ENCODE data around the gene PIP5KL1.

Gene PIP5KL1

GRCh38 chr9:127968042-127968441 is 37.5 kb upstream of the PIP5KL1 start:
- no peak for DNase-seq

DNA sequence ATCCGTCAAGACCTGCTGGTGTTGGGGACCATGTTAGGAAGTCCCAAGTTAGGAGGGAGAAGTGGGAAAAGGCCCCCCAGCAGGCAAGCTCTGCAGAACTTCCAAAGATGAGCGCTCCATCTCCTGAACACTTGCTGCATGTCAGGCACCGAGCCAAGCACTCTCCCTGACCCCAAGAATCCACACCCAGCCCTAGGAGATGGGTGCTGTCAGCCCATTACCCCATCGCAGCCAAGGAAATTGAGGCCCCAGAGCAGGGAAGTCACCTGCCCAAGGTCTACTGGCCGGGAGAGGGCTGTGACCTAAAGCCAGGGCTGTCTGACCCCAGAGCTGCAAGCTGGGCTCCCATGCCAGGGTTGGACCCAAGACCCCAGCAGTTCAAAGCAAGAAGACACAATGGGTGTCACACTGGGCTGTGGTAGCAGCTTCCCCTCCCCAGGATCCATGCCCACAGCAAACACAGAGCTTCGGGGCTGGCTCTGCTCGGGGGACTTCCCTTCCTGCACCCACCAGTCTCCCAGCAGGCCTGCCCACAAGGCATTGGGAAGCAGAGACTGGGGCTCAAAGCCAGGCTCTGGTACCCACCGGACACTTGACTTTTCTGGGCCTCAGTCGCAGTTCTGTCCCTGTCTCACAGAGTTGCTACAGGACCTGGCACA is 36.7 kb upstream of the PIP5KL1 start:
- no peak for DNase-seq

GRCh38 chr9:127966416-127967150 is 36.0 kb upstream of the PIP5KL1 start:
- DNase-seq, result no peak

DNA sequence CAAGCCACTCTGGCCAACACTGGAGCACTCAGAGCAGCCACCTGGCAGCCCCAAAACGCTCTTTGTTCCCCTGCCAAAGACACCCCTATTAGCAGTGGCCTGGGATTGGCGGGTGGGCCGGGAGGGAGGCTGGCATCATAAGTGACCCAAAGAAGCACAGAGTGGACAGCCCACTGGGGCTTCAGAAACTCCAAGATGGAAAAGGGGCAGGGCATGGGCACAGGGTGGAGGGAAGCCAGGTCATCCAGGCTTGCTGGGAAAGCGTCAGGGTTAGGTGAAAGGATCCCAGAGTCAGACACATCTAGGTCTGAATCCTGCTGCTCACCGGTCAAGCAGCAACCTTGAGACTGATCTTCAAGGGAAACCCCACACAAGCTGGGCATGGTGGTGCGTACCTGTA is 35.4 kb upstream of the PIP5KL1 start:
- DNase-seq, result no peak

DNA sequence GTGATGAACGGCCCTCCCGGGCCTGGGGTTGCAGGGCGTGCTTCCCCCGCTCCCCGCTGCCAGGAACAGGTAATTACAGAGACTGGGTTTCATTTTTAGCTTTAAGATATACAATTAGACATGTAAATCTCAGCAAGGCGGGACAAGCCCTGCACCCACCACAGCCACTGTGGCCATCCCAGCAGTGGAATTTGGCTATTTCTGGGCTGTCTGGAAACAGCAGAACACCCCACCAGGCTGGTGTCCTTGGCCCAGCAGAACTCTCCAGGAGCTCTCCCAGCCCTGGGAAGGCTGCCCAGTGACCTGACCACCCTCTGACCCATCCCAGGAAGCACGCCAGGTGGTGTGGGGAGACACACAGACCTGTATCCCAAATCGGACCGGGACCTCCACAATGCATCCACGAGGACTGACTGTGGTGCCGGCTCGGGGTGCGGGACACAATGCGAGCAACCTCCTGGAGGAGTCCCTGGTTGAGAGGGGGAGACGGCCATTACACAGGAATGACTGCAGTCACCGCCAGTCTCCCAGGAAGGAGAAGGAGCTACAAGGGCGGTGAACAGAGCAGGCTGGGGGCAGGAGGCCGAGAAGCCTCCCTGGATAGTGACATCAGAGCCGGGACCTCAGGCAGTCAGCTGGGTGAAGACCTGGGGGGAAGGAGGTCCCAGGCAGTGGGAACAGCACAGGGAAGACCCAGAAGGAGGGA is 32.9 kb upstream of the PIP5KL1 start:
- no peak for DNase-seq

GRCh38 chr9:127963041-127963358 is 32.4 kb upstream of the PIP5KL1 start:
- DNase-seq, result no peak

GRCh38 chr9:127962278-127962677 is 31.7 kb upstream of the PIP5KL1 start:
- no peak for DNase-seq

- no peak for DNase-seq
Measured at GRCh38 chr9:127961613-127962155, 31.1 kb upstream of the PIP5KL1 start.

DNA sequence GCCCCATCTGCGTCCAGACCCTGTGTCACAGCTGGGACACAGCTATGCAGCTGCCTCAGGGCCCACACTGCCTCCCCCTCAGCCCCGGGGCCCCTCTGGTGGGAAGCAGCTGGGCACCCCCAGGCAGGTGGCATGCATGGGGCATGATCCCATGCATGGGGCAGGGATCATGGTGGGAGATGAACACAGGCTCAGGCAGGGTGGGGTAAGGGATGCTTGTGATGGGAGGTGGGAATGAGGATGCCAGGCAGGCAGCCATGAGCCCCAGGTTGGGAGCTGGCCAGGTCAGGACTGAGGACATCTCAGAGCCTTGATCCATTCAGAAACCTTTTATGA is 30.5 kb upstream of the PIP5KL1 start:
- no peak for DNase-seq

GRCh38 chr9:127960410-127961154 is 30.0 kb upstream of the PIP5KL1 start:
- no peak for DNase-seq

DNA sequence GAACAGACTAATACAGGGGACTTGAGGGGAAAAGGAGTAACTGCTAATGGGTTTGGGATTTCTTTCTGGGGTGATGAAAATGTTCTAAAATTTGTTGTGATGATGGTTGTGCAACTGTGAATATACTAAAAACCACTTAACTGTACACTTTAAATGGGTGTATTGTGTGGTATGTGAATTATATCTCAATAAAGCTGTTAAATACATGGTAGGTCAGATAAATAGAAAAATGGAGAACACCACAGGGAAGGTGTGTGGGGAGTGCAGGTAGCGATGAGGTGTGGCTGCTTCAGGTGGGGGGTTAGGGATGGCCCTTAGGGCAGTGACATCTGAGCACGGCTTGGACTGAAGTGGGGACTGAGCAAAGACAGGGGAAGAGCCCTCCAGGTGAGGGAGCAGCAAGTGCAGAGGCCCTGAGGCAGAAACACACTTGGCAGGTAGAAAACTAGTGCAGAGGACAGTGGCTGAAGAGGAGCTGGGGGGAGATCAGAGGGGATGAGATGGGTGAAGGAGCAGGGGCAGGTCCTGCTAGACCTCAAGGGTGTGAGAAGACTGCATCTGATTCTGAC is 29.3 kb upstream of the PIP5KL1 start:
- no peak for DNase-seq

GRCh38 chr9:127959398-127959797 is 28.8 kb upstream of the PIP5KL1 start:
- no peak for DNase-seq

- DNase-seq, result no peak
Measured at GRCh38 chr9:127958728-127959127, 28.2 kb upstream of the PIP5KL1 start.

DNA sequence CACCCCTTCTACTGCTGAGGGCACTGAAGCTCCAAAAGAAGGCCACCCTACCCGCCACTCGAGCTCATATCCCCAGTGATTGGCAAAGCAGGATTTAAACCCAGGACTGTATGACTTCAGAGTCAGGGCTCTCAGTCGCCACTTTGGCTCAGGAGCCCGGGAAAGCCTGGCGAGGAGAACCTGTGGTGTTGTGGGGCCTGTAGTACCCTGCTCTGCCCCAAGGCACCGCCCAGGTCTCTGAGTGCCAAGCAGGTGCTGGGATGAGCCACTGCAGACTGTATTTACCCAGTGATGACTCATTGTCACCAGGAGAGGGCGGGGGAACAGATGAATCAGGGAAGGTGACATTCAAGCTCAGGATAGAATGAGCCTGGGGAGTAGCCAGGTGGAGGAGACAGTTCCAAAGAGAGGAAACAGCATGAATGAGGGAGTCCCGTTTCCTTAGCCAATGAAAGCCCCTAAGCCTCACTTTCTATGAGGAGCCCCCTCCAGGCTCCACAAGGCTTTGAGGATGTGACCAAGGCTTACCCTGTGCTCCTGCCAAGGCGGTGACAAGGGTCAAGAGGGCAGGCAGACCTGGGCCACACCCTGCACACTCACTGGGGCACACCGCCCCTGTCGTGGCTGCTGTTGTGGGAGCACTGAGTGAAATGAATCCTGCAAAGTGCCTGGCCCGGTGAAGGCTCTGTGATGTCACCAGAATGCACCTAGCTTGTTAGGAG is 24.9 kb upstream of the PIP5KL1 start:
- peak in 1 of 2 donors; percentile 53 for DNase-seq

DNA sequence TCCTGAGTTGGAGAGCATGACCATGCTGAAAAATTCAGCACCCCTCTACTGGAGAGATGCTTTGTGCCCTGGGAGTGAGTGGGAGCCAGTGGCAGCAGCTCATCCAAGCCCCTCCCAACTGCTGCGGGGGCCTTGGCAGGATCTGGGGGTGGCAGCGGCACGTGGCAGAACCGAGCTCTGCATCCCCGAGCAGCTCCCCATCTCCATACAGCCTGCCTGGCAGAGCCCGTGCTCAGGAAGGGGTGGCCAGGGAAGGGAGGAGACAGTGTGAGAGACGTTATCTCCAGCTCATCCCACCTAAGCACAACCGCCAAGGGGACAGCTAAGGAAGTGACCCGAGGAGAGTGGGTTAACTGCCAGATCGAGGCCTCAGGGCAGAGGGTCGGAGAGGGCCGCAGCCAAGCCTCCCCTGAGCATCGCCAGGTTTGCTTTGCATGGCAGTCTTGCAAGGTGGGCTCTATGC is 24.3 kb upstream of the PIP5KL1 start:
- DNase-seq, result peak; percentile 59 to 71

- no peak for DNase-seq
Measured at GRCh38 chr9:127953768-127954505, 23.4 kb upstream of the PIP5KL1 start.

DNA sequence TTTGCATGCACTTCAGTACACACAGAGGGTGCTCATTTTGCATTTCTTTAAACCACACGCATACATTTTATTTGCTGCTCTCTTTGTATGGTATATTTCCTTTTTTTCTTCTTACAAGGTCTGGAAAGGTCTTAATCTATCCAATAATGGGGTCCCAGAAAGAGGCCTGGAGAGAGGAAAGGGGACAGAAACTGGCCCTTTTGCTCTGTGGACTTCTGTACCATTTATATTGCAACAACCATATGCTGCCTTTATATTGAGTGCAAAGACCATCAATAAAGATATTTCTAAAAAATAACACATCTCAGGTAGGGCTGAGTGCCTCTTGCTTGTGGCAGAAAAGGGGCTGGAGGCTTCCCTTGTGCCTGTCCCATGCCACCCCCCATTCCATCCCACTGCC is 22.6 kb upstream of the PIP5KL1 start:
- DNase-seq, result no peak

DNA sequence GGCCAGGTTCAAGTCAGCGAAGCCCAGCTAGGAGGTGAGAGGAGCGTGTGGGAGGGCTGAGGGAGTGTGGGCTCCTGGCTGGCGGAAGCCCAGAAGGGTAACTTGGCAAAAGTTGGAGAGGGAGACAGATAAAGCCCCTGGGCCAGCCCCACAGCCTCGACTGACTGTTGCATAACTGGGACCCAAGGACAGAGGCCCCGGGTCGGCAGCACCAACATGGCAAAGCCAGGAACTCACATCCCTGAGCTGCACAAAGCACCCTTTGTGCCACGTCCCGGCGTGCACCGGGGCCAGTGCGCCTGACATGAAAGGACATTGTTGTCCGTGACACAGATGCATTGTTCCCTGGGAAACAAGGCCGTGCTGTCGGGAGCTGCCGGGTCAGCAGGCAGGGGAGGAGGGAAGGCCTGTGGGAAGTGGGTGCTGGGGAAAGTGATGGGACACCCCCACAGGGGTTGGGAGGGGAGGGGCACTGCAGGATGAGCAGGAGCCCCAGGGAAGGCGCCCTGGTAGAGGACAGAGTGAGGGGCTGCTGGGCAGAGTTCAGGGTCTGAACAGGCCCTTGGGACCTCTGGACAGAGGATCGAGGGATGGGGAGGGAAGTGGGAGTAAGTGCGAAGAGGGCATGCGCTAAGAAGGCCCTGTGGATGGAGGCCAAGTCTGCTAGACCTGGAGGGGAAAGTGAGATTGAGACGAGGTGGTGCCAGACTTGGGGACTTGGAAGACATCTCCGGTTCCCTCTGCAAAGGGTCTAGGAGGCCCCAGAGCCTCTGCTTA is 20.1 kb upstream of the PIP5KL1 start:
- peak; percentile 93 to 98 for DNase-seq

- DNase-seq, result peak in 1 of 2 donors; percentile 77
Measured at GRCh38 chr9:127949827-127950512, 19.4 kb upstream of the PIP5KL1 start.

Measured in hippocampal formation (tissue), 2 donors.